Nephron (organoid): ENCODE results near the gene OR2T29.
"Not testable (repeated sequence)": the region's sequence is repeated elsewhere in the genome, so short reads cannot be mapped to it uniquely, and the experiment has no call there.

Source experiments
- H3K27ac Mint-ChIP-seq, 3 experiments: 2 replicates each; pipeline ENCODE4 v1.8.0; 2020; ENCODE audit warnings: mixed read lengths in 3 of 3, mild to moderate bottlenecking in 2 of 3, moderate library complexity in 1 of 3
- H3K27me3 Mint-ChIP-seq: 2 replicates; pipeline ENCODE4 v1.8.0; 2021; ENCODE audit warnings: low read depth, mild to moderate bottlenecking, moderate library complexity, mixed read lengths
- H3K36me3 Mint-ChIP-seq: 2 replicates; pipeline ENCODE4 v1.8.0; 2020; ENCODE audit warnings: low read depth, mixed read lengths
- H3K4me1 Mint-ChIP-seq: 2 replicates; pipeline ENCODE4 v1.8.0; 2020; ENCODE audit warnings: mixed read lengths
- H3K4me3 Mint-ChIP-seq, 3 experiments: 2 replicates each; pipeline ENCODE4 v1.8.0; 2020; ENCODE audit warnings: mild to moderate bottlenecking in 3 of 3, mixed read lengths in 3 of 3, moderate library complexity in 2 of 3
- H3K9me3 Mint-ChIP-seq: 2 replicates; pipeline ENCODE4 v1.8.0; 2020; ENCODE audit warnings: mixed read lengths
- CTCF ChIP-seq, 3 experiments: fragments of 200-600 bp; sonication (generic); IDR thresholded peaks; one replicate each; pipeline ENCODE4 v1.5.0; 2021; ENCODE audit warnings: antibody characterized with exemption in 3 of 3; ENCODE audit not compliant: unreplicated experiment in 3 of 3

Gene OR2T29

GRCh38 chr1:248593226-248593625, 30.7 kb upstream of the OR2T29 start:
- Mint-ChIP-seq H3K9me3 (peaks cover 41% of the 10 kb centered on the region), H3K4me3 (no peak overlapping the region), H3K36me3 (no peaks in the 10 kb centered on the region), H3K4me1 (no peaks in the 10 kb centered on the region), H3K27ac (no peak overlapping the region), H3K27me3 (no peaks in the 10 kb centered on the region)
- TF ChIP-seq CTCF (IDR thresholded peaks at IDR 0.05; ENCODE audit: unreplicated experiment in 3 of 3): no peak

- Mint-ChIP-seq H3K9me3 (peaks cover 45% of the 10 kb centered on the region), H3K4me1 (no peaks in the 10 kb centered on the region), H3K27ac (no peak overlapping the region), H3K36me3 (no peaks in the 10 kb centered on the region), H3K4me3 (no peak overlapping the region), H3K27me3 (no peaks in the 10 kb centered on the region)
- no peak for TF ChIP-seq CTCF (IDR thresholded peaks at IDR 0.05; ENCODE audit: unreplicated experiment in 3 of 3)
Measured at GRCh38 chr1:248592655-248593054, 30.1 kb upstream of the OR2T29 start.

GRCh38 chr1:248590055-248590454, 27.5 kb upstream of the OR2T29 start:
- Mint-ChIP-seq H3K4me1 (no peaks in the 10 kb centered on the region), H3K4me3 (no peak overlapping the region), H3K27ac (no peak overlapping the region), H3K36me3 (no peaks in the 10 kb centered on the region), H3K9me3 (peaks cover 41% of the 10 kb centered on the region), H3K27me3 (no peaks in the 10 kb centered on the region)
- no peak for TF ChIP-seq CTCF (IDR thresholded peaks at IDR 0.05; ENCODE audit: unreplicated experiment in 3 of 3)

GRCh38 chr1:248589334-248589733, 26.8 kb upstream of the OR2T29 start:
- TF ChIP-seq CTCF (IDR thresholded peaks at IDR 0.05; ENCODE audit: unreplicated experiment in 3 of 3): no peak
- Mint-ChIP-seq H3K36me3 (no peaks in the 10 kb centered on the region), H3K4me3 (no peak overlapping the region), H3K4me1 (no peaks in the 10 kb centered on the region), H3K9me3 (peaks cover 41% of the 10 kb centered on the region), H3K27ac (no peak overlapping the region), H3K27me3 (no peaks in the 10 kb centered on the region)

GRCh38 chr1:248585266-248585665, 22.7 kb upstream of the OR2T29 start:
- H3K36me3 Mint-ChIP-seq: no peaks in the 10 kb centered on the region
- no peaks in the 10 kb centered on the region for H3K27me3 Mint-ChIP-seq
- no peak overlapping the region for H3K4me3 Mint-ChIP-seq
- TF ChIP-seq CTCF (IDR thresholded peaks at IDR 0.05; ENCODE audit: unreplicated experiment in 3 of 3): no peak
- H3K9me3 Mint-ChIP-seq: peaks cover 24% of the 10 kb centered on the region
- no peak overlapping the region for H3K27ac Mint-ChIP-seq
- H3K4me1 Mint-ChIP-seq: no peaks in the 10 kb centered on the region

GRCh38 chr1:248576260-248576980, 13.8 kb upstream of the OR2T29 start:
- Mint-ChIP-seq H3K4me3 (no peak overlapping the region), H3K36me3 (no peaks in the 10 kb centered on the region), H3K27me3 (no peaks in the 10 kb centered on the region), H3K4me1 (no peaks in the 10 kb centered on the region), H3K27ac (no peak overlapping the region), H3K9me3 (peaks cover 28% of the 10 kb centered on the region)
- TF ChIP-seq CTCF (IDR thresholded peaks at IDR 0.05; ENCODE audit: unreplicated experiment in 3 of 3): no peak

- H3K36me3 Mint-ChIP-seq, H3K27me3 Mint-ChIP-seq, H3K27ac Mint-ChIP-seq: not testable (repeated sequence)
Measured at GRCh38 chr1:248574657-248575056, 12.1 kb upstream of the OR2T29 start, which contains the start of gene OR2T34. OR2T34 (minus strand) TSS chr1:248574757; CDS start chr1:248574757, 0 bp downstream.

GRCh38 chr1:248573856-248574255, 11.3 kb upstream of the OR2T29 start:
- H3K4me3 Mint-ChIP-seq, H3K4me1 Mint-ChIP-seq, H3K27ac Mint-ChIP-seq, H3K36me3 Mint-ChIP-seq, H3K27me3 Mint-ChIP-seq: not testable (repeated sequence)
- H3K9me3 Mint-ChIP-seq: peaks cover 15% of the 10 kb centered on the region

More at GRCh38 chr1:248574657-248575056, 12.1 kb upstream of the OR2T29 start, which contains the start of gene OR2T34:
- not testable (repeated sequence) for H3K4me1 Mint-ChIP-seq, H3K4me3 Mint-ChIP-seq
- peaks cover 19% of the 10 kb centered on the region for H3K9me3 Mint-ChIP-seq

- H3K4me3 Mint-ChIP-seq, H3K27me3 Mint-ChIP-seq, H3K9me3 Mint-ChIP-seq, H3K36me3 Mint-ChIP-seq, H3K27ac Mint-ChIP-seq, H3K4me1 Mint-ChIP-seq: not testable (repeated sequence)
Measured at GRCh38 chr1:248572049-248572448, 9.5 kb upstream of the OR2T29 start.
